NCI-H2081 (cell line): ENCODE measurements around the gene ARID1B.

Source experiments
- DNase-seq, 2 experiments: peaks; one replicate each; lab custom pipeline; 2025; lab: John Stamatoyannopoulos, UW

The ARID1B gene

DNA sequence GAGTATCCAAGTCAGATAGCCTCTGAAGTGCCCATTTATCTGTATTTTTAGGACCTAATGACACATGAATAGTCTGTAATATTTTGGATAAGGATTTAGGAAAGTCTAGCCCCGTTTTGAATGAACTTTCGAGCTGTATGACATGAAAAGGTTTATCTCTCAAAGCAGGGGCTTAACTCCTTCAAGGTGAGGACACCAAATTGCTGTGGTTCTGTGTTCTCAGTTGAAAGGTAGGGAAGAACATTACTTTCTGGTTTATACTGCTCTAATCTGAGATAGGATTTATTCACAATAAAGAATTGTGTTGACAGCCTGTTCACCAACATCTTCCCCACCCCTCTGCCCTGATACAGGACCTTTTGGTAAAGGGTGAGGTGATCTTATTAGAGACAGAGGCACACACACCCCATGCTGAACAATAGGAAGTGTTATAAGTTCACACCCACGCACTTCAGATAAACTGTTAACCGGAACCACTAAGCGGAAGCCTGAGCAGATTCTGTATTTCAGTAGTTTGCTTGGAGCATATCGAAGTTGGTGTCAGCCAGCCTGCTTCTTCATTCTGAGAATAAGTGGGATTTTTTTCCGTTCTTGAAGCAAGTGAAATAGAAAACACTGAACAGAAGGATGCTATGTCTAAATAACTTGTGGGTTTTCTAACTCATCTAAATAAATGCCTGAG, 322.9 kb downstream of the ARID1B start:
- no peak for DNase-seq

DNA sequence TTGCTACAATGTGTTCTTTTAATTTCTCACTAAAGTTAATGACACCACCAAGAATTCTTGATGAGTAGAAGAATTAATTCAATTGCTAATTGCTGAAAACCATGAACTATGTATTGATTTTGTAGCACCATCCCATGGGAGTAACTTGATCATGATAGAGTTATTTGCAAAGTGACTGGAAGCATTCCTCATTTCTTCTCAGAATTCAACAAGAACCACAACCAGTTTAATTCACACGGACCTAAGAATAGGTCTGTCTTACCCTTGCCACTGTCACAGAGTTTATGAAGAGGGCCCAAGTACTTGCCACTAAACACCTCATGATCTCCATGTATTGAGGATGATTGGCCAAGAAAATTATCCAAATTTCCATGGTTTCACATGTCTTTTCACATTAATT, 324.0 kb downstream of the ARID1B start:
- no peak for DNase-seq

DNA sequence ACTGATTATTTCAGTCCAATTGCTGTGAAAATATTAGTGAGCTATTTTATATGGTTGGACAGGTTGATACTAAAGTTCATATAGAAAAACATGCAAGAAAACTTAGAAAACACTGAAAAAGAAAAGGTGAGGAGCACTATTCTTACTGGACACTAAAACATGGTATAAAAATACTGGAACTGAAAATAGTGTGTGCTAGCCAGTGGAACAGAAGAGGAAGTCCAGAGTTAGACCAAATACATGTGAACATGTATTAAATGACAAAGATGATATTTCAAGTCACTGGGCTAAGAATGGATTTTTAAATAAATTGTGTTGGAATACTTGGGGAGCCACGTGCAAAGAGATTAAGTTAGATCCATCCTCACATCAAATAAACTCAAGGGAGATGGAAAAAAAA, 327.6 kb downstream of the ARID1B start:
- DNase-seq: no peak

DNA sequence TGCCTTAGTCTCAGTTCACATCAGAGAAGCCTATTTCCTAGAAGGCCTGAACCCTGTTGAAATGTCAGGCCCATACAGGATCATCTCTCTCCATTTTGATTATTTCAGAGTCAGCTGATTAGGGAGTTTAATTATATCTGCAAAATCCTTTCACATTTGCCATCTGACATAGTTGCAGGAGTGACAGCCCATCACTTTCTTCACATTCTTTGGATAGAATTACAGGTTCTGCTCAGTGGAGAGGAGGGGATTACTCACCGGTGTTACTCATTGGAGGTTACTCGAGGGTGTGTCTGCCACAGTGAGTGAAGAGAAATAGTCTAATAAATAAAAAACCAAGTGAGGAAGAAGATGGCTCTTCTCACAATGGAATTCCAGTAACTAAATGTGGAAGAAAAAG, 329.3 kb downstream of the ARID1B start:
- DNase-seq: no peak

DNA sequence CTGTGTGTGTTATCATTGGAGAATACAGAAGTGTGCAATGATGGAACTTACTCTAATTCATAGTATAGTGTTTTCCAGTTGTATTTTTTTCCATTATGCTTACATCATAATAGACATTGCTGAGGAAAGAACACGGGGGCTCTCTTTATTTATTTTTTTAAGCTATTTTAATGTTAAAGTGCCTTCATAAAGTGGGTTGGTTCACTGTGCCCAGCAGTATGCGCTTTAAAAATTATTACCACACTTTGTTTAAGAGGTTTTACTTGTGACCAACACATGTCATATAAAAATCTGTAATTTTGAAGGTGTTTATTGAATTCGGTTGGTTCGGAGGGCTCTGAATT, 330.4 kb downstream of the ARID1B start:
- DNase-seq: no peak

DNA sequence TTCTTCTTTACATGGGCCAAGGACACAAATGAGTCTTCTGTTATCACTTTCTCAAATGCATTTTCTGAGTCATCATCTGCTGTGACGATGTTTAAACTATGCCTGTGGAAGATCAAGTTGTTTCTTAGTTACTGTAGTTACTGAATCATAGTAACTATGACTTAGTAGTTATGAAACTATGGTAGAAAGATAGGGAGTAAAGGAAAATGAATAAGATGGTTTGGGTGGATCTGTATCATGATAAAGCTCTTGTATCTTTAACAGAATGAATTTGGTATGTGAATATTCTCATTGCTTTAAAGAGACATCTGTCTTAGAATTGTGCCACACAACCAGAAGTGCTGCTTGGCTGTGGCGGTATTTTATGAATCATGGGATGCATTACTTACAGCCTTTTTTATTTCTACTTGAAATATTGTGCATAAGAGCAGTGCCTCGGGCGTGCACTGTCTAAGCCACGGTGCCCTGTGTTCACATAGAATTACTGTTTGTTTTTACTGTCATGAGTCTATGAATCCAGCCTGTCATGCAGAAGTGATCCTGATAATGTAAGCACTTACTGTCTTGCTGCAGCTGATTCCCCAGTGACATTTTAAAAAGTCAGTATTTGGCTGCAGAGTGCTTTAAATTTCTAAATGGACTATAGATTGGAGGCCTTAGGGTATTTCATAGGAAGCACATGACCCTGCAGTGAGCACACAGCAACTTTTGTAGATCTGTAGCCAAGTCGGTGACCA, 330.9 kb downstream of the ARID1B start:
- DNase-seq: no peak

DNA sequence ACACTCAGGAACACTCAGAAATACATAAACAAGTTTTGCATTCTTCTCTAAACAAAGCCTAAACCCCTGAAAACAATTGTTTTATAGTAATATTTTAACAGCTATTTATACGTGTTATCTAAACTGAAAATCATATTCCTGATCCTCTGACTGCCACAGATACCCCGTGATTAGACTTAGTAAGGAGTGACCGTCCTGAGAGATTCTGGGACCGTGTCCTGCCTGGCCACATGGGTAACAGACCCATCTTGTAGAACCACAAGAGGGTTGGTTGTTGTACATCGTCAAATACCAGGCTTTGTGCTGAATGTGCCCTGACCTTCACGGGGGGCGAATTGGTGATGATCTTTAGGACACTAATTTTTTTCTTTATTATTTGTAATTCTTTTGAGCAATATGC, 331.7 kb downstream of the ARID1B start:
- DNase-seq: no peak

DNA sequence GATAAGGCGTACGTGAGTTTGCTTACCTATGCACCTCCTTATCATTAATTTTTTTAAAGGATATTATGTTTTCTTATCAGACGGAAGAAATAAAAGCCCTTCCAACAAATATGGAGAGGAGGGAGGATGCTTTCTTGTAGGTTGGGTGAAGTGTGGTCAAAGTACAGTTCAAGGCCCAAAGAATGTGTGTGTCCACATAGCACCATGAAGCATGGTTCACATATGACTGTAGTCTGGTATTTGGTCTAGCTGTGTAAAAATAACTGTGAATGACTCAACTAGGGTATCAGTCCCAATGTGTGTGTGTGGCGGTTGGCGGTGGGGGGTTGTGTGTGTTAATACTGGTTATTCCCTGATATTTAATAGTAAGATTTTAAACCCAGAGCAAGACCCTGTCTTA, 333.4 kb downstream of the ARID1B start:
- DNase-seq: no peak

DNA sequence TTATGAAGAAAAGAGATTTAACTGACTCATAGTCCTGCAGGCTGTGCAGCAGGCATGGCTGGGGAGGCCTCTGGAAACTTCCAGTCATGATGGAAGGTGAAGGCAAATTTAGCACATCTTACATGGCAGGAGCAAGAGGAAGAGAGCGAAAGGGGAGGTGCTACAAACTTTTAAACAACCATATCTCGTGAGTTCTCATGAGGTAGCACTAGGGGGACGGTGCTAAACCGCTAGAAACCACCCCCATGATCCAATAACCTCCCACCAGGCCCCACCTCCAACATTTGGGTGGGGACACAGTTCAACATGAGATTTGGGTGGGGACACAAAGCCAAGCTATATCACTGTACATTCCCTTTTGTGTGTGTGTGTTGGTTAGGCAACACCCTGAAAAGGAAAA, 336.2 kb downstream of the ARID1B start:
- DNase-seq: no peak

DNA sequence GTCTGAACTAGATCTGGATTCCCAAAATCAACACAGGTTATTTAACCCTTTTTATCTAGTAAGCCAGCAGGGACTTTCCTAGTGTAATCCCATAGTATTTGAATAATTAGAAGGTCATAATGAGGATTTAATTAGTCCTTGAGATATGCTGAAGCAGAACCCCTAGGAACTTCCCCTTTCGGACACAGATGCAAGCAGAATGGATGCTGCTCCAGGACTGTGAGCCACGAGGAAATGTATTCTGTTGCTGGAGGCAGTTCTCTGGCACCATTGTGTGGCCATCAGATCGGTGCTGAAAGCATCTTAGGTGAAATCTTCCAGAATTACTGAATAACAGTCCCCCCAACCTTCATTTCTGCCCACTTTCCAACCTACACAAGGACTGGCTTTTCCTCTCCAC, 339.2 kb downstream of the ARID1B start:
- DNase-seq: no peak

DNA sequence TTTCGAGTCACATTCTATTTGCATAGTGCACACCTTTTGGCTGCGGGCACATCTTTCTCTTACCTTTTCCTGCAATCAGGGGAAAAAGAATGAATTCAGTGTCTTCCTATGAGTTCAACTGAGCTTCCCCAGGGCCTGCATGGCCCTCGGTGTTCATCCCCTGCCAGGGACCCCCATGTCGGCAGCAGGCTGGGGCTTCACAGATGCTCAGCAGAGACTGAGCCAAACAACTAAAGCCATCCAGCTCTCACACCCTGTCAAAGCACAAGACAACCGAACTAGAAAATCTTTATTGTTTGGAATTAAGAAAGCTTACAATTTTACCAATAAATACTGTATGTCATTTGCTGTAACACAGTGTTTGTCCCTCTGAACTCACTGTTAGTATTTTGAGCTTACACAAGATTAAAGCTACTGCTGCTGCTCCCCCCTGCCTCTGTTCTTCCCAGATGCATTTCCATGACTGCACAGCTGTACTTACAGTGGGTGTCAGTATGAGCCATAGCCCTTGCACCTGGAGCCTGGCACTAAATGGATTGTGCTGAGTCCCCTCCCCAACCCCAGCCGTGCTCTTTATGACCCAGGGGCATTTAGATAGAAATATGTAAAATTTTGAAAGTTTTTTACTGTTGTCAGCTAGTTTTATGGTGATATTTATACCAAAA, 340.4 kb downstream of the ARID1B start:
- no peak for DNase-seq

DNA sequence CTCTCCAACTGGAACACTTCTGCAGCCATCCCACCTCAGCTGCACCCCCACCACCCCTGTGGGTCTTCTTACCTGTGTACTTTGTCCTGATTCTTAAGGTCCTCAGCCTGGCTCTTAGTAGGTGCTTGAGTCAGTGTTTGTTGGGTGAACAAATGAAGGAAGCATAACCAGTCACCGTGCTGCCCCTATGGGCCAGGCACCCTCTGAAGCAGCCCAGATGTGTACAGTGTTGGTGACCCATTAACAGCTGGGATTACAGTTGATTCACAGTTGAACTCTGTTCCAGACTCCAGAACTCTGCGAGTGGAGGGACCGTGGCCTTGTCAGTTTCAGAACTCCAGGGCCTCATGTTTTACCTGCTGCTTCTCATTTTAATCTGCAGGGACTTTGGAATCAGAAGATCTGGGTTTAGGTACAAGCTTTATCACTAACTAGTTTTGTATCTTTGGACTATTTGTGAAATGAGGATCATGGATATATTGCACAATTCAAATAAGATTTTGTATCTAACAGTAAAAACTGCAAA, 342.4 kb downstream of the ARID1B start:
- no peak for DNase-seq

DNA sequence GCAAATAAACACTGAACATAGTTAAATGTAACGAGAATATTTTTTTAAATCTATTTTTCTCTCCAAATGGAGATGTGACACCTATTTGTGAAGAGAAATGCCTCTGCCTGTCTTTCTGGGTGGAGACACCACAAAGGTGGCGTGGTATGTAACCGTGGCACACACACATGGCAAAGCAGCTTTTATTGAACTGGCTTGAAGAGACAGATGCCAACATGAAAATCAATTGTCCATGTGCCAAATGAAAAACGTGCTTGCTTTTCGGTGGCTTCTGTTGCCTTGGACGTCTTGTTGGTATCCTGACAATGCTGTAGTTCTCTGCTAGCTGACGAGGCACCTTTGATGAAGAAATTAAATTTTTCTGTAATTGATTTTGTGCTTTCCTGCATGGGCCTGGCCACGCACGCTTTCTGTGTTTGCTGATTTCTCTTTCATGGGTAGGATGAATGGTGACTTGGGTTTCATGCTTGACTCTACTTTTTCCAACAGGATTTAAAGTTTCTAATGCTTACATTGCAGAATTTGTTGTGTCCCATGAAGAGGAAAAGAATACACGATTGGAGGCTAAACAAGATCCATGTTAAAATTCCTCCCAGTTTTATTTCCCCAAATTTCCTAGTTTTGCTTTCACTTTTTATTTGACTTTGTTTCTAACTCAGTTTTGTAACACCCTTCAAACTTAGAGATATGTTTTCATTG, 343.5 kb downstream of the ARID1B start:
- DNase-seq: no peak

DNA sequence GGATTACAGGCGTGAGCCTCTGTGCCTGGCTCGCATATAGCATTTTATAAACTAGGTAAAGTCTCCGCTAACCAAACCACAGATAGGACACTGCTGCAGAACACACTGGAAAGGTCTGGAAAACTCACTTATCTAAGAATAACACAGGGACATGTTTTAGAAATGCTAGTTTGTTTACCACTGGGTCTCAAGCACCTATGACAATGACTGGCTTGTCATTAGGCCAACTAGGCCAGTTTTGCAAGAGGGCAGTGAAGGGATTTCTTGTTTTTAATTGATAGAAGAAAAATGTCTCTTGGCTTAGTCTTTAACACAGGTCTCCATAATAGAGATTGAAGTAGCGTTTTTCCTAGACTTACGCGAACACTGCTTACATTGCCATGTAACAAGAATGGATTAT, 344.7 kb downstream of the ARID1B start:
- DNase-seq: no peak

DNA sequence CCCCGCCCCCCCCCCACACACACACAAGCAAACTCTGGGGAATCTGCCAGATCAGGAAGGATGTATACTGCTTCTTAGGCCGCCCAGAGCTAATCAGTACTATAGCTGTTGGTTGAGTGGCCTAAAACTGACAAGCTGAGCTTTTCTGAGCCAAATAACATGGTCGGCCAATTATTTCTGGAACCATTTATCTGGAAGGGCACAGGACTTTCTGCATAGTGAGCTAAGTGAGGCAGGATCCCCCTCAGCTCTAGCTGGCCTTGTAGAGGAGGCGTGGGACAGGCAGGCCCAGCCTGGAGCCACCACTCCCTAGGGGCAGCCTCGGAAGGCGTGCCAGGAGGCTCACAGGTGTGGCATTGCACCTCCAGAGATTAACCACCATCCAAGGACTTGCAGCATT, 346.1 kb downstream of the ARID1B start:
- no peak for DNase-seq

DNA sequence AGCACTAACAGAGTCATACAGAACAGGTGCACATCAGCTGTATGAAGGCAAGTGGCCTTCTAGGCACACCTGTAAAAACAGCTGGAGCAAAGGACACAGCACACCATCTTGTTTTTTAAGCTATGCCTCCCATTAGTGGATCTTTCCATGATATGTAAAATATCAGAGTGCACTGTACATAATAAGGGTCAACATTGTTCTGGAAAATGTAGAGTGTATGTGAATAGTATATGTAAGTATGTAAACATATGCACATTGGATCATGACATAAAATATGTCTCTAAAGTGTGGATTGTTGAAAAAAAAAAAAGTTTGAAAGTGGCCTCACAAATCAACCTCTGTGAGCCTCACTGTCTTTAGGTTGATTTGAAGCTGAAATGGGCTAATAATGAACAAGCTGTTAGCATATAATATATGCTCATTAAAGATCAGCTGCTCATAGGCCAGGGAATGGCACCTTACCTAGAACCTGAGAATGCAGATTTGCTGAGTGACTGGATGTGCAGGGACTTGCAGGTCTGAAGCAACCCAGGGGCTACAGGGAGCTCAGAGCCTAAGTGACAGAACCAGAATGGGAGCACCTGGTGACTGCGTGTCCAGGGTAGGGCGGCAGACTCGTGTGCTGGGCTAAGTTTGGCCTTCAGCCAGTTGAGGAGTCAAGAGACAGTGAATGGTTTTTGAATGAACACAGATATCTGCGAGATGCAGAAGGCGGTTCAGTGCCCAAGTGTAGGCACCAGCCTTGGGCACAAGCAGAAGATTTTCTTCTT, 347.5 kb downstream of the ARID1B start:
- DNase-seq: no peak

DNA sequence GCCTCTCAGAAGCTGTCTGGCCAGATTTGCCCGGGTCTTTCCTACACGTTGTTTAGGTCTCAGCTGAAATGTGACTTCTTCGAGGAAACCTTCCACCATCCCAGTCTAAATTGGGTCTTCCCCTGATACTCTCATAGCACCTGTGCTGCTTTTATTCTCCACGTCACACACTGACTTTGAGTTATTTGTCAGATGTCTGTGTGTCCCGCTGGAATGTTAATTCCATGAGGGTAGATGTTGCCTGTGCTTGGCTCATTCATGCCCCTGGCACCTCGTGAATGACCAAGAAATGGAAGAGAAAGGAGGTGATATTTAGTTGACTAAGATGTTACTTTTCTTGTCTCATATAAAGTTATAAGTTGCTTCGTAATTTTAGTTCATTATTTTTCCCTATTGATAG, 348.4 kb downstream of the ARID1B start:
- DNase-seq: no peak

DNA sequence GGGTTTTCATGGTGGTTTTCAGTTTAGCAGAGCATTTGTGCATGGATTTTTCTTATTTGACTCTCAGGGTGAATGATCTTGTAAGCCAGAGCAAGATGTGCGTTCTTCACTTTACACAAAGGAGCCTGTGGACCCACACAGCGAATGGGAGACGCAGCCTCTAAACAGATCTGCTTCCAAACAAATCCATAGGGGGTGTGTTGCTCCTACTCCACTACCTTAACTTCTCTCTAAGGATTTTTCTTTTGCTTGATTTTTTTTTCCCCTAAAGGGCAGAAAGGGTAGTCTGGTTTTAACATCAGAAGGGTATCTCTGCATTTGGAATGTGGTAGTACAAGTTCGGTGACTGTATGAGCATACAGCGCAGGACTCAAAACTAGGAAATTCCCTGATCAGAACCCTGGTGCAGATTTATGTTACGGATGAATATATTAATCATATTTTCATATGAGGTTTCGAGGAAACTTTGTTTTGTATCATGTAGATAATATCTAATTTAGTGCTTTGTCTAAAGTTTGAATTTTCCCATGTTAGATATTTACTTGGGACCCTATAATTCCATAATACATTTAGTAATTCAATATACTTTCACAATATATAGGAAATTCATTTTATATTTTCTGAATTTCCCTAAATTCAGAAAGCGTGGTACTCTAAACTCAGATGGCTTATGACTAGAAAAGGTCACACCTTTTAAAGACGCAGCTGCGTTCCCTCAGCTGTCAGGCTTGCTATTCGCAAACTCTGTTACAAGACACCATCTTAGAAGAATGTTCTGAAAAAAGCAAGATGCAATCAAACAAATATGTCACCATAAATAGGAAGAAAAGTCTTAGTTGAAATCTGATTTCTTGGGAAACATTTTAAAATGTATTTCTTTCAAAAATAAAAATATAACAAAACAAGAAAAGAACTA, 349.3 kb downstream of the ARID1B start:
- no peak for DNase-seq

DNA sequence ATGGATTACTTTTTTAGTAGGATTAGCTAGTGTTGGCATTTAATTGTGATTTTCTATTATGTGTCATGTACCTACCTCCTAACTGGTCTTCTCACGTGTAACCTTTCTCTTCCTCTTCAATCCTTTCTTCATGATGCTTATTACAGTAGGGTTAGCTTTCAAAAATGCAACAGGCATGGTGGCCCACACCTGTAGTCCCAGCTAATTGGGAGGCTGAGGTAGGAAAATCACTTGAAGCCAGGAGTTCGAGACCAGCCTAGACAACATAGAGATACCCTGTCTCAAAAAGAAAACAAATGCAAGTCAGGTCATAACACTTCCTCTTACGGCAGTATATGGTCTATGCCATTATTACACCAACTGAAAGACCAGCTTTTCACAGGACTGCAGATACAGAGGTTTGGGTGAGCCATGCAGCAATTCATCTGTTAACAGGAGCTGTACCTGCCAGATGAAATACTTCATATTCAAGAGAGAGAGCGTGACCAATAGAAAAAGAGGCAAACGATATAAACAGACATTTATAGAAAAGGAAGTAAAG, 351.1 kb downstream of the ARID1B start:
- DNase-seq: no peak

DNA sequence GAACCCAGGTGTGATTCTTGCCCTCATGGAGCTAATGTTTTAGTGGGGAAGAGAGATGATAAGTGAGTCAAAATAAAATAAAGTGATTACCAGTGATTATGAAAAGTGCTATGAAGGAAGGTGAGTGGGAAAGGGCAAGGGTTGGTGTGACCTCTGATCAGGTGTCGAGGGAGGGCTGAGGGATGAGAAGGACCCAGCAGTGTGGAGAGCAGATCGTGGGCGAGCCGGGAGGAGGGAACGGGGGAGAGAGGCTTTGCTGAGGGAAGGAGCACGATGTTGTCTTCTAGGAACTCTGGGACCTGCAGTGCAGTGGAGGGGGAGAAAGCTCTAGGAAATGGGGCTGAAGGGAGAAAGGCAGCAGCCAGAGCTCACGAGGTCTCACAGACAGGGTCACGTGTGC, 354.1 kb downstream of the ARID1B start:
- DNase-seq: no peak

DNA sequence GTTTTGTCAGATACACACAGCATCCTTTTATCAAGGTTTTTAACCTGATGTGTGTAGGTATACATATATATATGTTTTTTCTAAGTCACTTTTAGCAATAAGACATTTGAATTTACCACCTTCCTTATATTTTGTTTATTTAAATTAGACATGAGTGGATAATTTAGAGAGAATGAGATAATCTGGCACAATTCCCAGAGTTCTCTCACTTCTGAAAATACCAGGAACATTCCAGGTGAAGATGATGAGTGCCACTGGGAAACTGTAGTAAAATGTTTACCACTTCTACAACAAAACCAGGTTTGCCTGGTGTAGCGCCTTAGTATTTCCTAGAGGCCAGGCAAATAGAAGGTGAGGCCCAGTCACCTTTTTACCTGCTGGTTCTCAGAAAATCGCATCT, 356.7 kb downstream of the ARID1B start:
- no peak for DNase-seq
